HG03520 (cell line): ENCODE measurements around the gene WDR82.

Experiments used
- ATAC-seq: cut with Tn5 transposase; IDR thresholded peaks from one replicate; pipeline ENCODE4 v1.9.1; 2021; ENCODE audit warnings: mild to moderate bottlenecking, moderate library complexity; ENCODE audit not compliant: unreplicated experiment

The WDR82 gene

GRCh38 chr3:52210550-52211046, 67.9 kb downstream of the WDR82 start:
- ATAC-seq: no peak

DNA sequence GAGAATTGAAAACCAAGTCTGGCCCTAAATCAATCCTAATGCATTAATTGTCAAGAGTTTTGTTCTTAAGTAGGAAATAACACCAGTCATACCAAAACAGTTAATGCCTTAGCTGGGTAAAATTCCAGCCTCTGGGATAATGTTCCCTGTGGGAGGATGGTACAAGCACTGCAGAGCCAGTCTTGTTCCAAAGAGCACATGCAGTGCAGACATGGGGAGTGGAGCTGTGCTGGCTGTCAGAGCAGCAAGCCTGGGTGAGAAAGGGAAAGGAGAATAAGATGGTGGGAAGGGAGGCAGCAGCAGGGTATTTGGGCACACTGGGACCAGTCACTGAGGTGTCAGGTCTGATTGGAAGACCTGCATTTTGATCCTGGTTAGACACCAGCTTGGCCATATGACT, 68.4 kb downstream of the WDR82 start:
- no peak for ATAC-seq

DNA sequence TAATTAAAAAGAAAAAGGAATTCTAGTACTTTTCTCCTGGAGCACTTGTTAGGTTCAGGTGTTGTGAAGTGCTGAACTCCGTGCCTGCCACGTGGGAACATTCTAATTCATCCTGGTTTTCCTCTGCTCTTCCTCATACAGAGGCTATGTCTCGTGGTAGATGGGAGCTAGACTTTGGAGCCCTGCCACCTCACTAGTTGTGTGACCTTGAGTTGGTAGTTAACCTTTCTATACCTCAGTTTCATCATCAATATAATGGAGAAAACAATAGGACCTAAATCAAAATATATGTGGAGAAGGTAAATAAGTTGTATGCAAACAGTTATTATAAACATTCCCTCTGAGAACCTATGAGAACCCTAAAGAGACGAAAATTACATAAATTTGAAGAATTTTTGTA, 69.9 kb downstream of the WDR82 start:
- no peak for ATAC-seq

DNA sequence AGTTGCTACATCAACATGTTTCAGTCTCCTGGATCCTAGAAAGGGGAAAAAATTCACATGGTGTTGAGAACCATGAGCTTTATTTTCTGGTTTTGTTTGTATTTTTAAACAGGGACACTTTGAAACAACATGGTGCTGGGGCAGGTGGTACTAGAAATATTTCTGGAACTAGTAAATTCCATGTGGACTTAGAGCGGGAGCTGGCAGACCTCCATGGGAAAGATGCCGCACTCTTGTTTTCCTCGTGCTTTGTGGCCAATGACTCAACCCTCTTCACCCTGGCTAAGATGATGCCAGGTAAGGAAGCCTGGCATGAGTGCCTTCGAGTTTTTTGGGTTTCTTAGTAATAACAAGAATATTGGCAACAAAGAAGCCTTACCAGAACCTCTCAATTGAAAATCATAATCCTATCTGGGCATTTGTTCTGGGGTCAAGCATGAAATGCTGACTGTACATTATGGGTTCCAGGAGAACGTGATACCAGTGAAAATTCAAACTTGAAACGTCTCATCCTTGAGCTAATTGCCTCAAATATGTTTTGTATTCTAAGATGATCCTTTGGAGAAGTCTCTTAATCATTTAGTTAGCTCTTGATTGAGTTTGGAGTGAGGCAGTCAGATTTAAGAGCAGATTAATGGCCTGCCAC, 72.6 kb downstream of the WDR82 start:
- no peak for ATAC-seq
